Measurements from ENCODE around the gene AVPR2.

AVPR2 gene

DNA sequence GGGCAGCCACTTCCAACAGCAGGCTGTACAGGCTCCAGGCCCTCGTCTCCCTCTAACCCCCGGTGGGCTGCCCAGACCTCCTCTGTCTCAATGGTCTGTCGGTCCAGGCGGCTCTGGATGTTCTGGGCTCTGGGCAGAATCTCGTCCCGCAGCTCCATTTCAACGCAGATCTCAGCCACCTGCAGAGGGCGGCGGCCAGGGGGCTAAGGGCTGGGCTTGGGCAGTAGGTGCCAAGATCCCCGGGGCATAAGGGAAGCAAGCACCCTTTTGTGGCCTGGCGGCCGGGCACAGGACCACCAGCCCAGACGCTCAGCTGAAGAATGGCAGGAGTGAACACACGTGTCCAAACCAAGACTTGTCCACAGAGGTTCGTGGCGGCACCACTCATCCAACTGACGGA is 9.2 kb downstream of the AVPR2 start:
- no peaks in the 10 kb centered on the region for H3K27me3 Mint-ChIP-seq
- H3K4me3 Mint-ChIP-seq: no peak overlapping the region
- no peak overlapping the region for H3K27ac Mint-ChIP-seq
- H3K4me1 Mint-ChIP-seq: peaks cover 20% of the 10 kb centered on the region
- DNase-seq (no peak), ATAC-seq (no peak)
- no peaks in the 10 kb centered on the region for H3K9me3 Mint-ChIP-seq

GRCh38 chrX:153917869-153918268 is 13.4 kb downstream of the AVPR2 start:
- no peak for DNase-seq
- H3K9me3 Mint-ChIP-seq: no peaks in the 10 kb centered on the region
- H3K4me1 Mint-ChIP-seq: peaks cover 33% of the 10 kb centered on the region
- no peaks in the 10 kb centered on the region for H3K27me3 Mint-ChIP-seq
- no peak for ATAC-seq
- H3K27ac Mint-ChIP-seq: peak overlapping the region in 1 of 2 donors; percentile 19
- no peak overlapping the region for H3K4me3 Mint-ChIP-seq

- no peak for ATAC-seq
- Mint-ChIP-seq H3K27me3 (no peaks in the 10 kb centered on the region), H3K9me3 (no peaks in the 10 kb centered on the region), H3K4me1 (peaks cover 47% of the 10 kb centered on the region), H3K4me3 (no peak overlapping the region), H3K27ac (no peak overlapping the region)
- DNase-seq: no peak
Observed at GRCh38 chrX:153919281-153919680, 14.8 kb downstream of the AVPR2 start.

DNA sequence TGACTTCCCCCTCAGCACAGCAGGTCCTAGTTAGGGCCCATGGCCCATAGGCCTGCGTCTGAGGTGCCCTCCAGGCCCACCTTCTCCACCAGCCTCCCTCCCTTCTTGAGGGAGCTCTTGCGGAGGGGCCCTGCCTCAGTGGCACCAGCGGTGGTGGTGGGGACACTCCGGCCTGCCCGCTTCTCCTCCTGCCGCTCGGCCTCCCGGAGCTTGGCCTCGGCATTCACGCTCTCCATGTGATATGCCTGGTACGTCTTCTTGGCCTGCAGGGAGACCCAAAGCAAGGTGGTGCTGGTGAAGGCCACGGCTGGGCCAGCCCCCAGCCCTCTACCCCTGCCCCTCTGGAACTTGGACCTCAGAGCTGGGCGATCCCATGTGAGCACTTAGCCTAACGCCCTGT is 16.1 kb downstream of the AVPR2 start:
- H3K4me3 Mint-ChIP-seq: no peak overlapping the region
- H3K4me1 Mint-ChIP-seq: peaks cover 52% of the 10 kb centered on the region
- no peaks in the 10 kb centered on the region for H3K27me3 Mint-ChIP-seq

GRCh38 chrX:153921070-153921469 is 16.6 kb downstream of the AVPR2 start:
- DNase-seq (no peak), ATAC-seq (no peak)
- Mint-ChIP-seq H3K9me3 (no peaks in the 10 kb centered on the region), H3K27me3 (no peaks in the 10 kb centered on the region), H3K4me3 (peak overlapping the region in 1 of 2 donors; percentile 29), H3K27ac (no peak overlapping the region), H3K4me1 (peaks cover 49% of the 10 kb centered on the region)

More for the DNA sequence above, 16.1 kb downstream of the AVPR2 start:
- ATAC-seq (no peak), DNase-seq (no peak)
- no peaks in the 10 kb centered on the region for H3K9me3 Mint-ChIP-seq
- H3K27ac Mint-ChIP-seq: no peak overlapping the region

GRCh38 chrX:153921511-153922446 is 17.3 kb downstream of the AVPR2 start:
- H3K27ac Mint-ChIP-seq: no peak overlapping the region
- ATAC-seq: no peak

DNA sequence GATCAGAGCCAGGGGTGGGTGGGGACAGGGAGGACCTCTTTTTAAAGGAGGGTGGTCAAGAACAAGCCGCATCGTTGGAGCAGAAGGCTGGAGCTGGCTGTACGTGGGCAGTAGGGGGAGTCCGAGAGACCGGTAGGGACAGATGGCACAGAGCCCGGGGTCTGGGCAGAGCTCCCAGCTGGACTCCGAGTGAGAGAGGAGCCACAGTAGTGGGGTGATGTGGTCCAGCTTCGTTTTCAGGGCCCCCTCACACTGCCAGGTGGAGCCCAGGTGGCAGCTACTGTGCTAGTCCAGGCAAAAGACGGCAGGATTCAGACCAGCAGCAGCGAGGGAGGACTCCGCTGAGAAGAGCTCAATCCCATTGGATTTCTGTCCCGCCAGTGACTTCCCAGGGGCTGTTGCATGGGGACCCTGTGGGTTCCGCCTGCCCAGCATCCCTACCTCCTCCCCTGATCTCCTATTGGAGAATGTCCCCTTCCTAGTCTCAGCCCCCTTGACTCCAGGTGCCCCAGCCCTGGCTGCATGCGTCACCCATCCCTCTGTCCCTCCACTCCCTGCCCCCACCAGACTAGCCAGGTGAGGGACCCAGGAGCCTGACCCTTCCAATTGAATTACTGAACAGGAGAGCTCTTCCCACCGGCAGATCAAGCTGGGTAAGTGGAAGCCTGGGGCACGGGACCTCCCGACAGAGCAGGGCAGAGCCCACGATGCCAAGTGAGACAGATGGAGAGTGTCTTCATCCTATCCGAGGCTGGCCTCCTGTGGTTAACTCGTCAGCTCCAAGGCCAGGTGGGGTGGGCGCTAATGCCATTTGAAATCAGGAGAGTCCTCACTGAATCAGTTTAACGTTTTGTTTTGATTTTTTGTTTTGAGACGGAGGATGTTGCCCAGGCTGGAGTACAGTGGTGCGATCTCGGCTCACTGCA is 18.7 kb downstream of the AVPR2 start:
- H3K27ac Mint-ChIP-seq: peak overlapping the region; percentile 96 to 97
- H3K27me3 Mint-ChIP-seq: no peaks in the 10 kb centered on the region
- H3K4me3 Mint-ChIP-seq: peak overlapping the region; percentile 89 to 95
- H3K4me1 Mint-ChIP-seq: peaks cover 44% of the 10 kb centered on the region
- no peaks in the 10 kb centered on the region for H3K9me3 Mint-ChIP-seq
- no peak for DNase-seq
- ATAC-seq: no peak

More at GRCh38 chrX:153921511-153922446, 17.3 kb downstream of the AVPR2 start:
- Mint-ChIP-seq H3K27me3 (no peaks in the 10 kb centered on the region), H3K4me3 (peak overlapping the region; percentile 89 to 95), H3K4me1 (peaks cover 44% of the 10 kb centered on the region), H3K9me3 (no peaks in the 10 kb centered on the region)
- DNase-seq: no peak

DNA sequence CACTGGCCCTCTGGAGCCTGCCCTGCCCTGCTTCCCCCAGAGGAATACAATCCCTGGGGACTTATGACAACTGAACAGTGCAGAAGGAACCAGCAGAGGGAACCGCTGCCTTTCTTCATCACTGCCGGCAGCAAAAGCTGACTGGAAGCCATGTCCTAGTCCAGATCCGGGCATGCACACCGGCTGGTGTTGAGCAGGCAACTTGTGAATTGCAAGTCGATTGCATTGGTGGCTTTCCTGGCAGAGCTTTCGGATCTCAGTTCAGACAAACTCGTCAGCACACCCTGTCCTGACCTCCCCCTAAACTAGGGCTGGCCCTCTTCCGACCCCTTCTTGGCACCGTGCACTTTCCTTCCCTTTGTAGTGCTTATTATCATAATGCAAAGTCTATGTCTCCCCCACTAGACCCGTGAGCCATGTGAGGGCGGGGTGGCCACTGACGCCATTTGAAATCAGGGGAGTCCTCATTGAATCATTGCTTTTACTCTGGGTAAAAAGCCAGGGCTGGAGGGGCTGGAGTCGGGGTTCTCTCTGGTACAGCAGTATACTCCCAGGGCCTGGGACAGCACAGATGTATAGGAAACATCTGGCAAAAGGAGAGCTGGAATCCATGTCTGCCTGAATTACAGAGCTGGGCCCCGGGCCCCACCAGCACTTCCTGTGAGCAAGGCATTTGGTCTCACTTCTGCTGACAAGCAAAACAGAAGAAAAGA is 19.8 kb downstream of the AVPR2 start:
- peak overlapping the region; percentile 89 to 95 for H3K4me3 Mint-ChIP-seq
- ATAC-seq (peak; percentile 1), DNase-seq (peak in 1 of 2 donors; percentile 62)
- peaks cover 55% of the 10 kb centered on the region for H3K4me1 Mint-ChIP-seq
- H3K27ac Mint-ChIP-seq: peak overlapping the region; percentile 96 to 97
- H3K27me3 Mint-ChIP-seq: no peaks in the 10 kb centered on the region
- no peaks in the 10 kb centered on the region for H3K9me3 Mint-ChIP-seq

GRCh38 chrX:153925387-153925738 is 20.9 kb downstream of the AVPR2 start:
- ATAC-seq (no peak), DNase-seq (no peak)
- H3K27ac Mint-ChIP-seq: peak overlapping the region; percentile 81 to 96
- H3K4me3 Mint-ChIP-seq: peak overlapping the region; percentile 89 to 95
- no peaks in the 10 kb centered on the region for H3K27me3 Mint-ChIP-seq
- H3K4me1 Mint-ChIP-seq: peaks cover 60% of the 10 kb centered on the region
- H3K9me3 Mint-ChIP-seq: no peaks in the 10 kb centered on the region

DNA sequence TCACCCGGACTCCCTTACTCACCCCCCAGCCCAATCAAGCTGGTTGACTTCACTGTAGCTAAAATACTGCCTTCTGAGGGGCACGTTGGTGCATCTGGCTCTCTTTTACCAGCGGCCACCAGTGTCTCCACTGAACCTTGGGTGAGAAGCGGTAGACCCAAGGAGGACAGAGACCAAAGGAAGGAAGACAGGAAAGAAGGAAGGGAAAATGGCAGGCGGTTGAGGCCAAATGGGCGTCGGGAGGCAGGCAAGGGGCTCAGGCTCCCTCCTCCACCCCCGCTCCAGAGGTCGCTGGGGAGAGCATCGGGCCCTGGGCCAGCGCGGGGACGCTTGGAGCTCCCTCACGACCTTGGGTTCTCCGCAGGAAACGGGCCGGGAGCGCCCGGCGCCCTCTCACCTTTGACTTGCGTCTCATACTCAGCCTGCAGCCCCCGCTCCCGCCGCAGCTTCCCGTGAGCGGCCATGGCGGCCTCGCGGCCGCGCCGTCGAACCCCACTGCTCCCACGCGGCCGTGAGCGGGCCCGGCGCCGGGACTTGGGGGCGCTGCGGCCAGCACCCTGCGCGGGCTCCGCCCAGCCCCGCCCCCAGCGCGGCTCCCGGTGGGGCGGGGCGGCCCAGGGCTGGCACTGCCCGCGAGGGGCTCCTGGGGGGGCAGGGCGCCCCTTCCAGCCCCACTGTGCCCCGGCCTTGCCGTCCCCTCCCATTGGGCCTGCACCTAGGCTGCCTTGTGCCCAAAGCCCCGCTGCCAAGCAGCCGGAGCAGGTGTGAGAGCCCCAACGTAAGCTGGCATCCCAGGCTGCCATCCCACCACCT is 21.5 kb downstream of the AVPR2 start, which contains the start of gene ARHGAP4:
Gene ARHGAP4 (minus strand): TSS at position 526 of the 813 bp plus-strand sequence. CDS start 62 bp downstream, at position 464.
- H3K4me1 Mint-ChIP-seq: peaks cover 64% of the 10 kb centered on the region
- H3K27me3 Mint-ChIP-seq: no peaks in the 10 kb centered on the region
- H3K4me3 Mint-ChIP-seq: peak within 1 kb of the TSS; percentile 90 to 95
- H3K27ac Mint-ChIP-seq: peak within 1 kb of the TSS; percentile 95 to 99
- peak; percentile 32 for ATAC-seq
- peak; percentile 74 to 78 for DNase-seq
- no peaks in the 10 kb centered on the region for H3K9me3 Mint-ChIP-seq

DNA sequence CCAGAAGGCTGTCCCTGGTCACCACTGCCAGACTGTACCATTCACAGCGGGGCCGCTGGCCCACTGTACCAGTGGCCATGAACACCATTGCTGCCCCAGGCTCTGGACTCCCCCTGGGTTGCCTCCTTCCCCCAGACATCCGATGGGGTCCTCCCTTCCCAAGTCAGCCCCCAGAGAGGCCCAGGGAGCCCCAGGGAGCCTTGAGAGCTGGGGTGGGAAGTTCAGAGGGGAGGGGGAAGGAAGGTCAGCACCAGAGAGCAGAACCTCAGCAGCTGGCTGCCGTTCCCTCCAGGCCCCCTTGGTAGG is 22.0 kb downstream of the AVPR2 start:
- peak; percentile 47 for ATAC-seq
- Mint-ChIP-seq H3K27ac (peak overlapping the region; percentile 95 to 99), H3K27me3 (no peaks in the 10 kb centered on the region), H3K4me3 (peak overlapping the region; percentile 86 to 90), H3K4me1 (peaks cover 63% of the 10 kb centered on the region), H3K9me3 (no peaks in the 10 kb centered on the region)
- DNase-seq: no peak

- Mint-ChIP-seq H3K4me3 (peak overlapping the region; percentile 86 to 90), H3K27me3 (no peaks in the 10 kb centered on the region), H3K9me3 (no peaks in the 10 kb centered on the region), H3K4me1 (peaks cover 63% of the 10 kb centered on the region), H3K27ac (peak overlapping the region; percentile 95 to 99)
- DNase-seq (peak; percentile 47 to 86), ATAC-seq (peak; percentile 71)
Observed at GRCh38 chrX:153926858-153927671, 22.6 kb downstream of the AVPR2 start.

DNA sequence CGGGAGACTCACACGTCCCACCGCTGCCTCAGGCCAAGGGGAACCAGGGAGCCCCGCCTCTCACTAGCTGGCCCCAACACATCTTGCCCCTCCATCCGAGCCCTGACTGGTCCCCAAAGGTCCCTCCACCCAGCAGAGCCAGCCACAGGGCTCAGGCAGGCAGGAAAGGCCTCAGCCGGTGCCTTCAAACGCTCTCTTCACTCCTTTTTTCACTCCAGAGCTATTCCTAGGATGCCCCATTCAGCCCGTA is 23.1 kb downstream of the AVPR2 start:
- Mint-ChIP-seq H3K27ac (peak overlapping the region; percentile 95 to 99), H3K4me1 (peaks cover 63% of the 10 kb centered on the region), H3K9me3 (no peaks in the 10 kb centered on the region), H3K4me3 (peak overlapping the region; percentile 86 to 90), H3K27me3 (no peaks in the 10 kb centered on the region)
- peak; percentile 0 for ATAC-seq
- no peak for DNase-seq
